Loucy (cell line): ENCODE measurements around the gene KDM4F.

Experiments used
- H2AFZ ChIP-seq: fragments of 200-600 bp; sonication (generic); 2 replicates; pipeline ENCODE4 v1.6.0; 2016; ENCODE audit warnings: antibody characterized with exemption, mild to moderate bottlenecking, low read length, moderate library complexity
- H3F3A ChIP-seq: fragments of 200-600 bp; 2 replicates; pipeline ENCODE4 v1.6.0; 2016; ENCODE audit warnings: antibody characterized with exemption, low read depth, mild to moderate bottlenecking
- H3K27me3 ChIP-seq: fragments of 200-600 bp; sonication (generic); 2 replicates; pipeline ENCODE4 v1.6.1; 2014; ENCODE audit warnings: low read length, mild to moderate bottlenecking; ENCODE audit not compliant: insufficient read depth, poor library complexity, severe bottlenecking
- H3K36me3 ChIP-seq: fragments of 200-600 bp; sonication (generic); 2 replicates; pipeline ENCODE4 v1.6.1; 2016; ENCODE audit warnings: low read length; ENCODE audit not compliant: insufficient read depth
- H3K4me1 ChIP-seq: fragments of 200-600 bp; sonication (generic); 2 replicates; pipeline ENCODE4 v1.5.1; 2014; ENCODE audit warnings: low read length, mild to moderate bottlenecking; ENCODE audit not compliant: insufficient read depth, poor library complexity, severe bottlenecking
- H3K4me2 ChIP-seq: fragments of 200-600 bp; sonication (generic); 2 replicates; pipeline ENCODE4 v1.6.0; 2014; ENCODE audit warnings: antibody characterized with exemption, low read length, low read depth, mild to moderate bottlenecking; ENCODE audit not compliant: poor library complexity, severe bottlenecking
- H3K4me3 ChIP-seq: fragments of 200-600 bp; sonication (generic); 2 replicates; pipeline ENCODE4 v1.5.1; 2014; ENCODE audit warnings: low read length, mild to moderate bottlenecking, mixed read lengths; ENCODE audit not compliant: poor library complexity, severe bottlenecking
- H3K79me2 ChIP-seq: fragments of 200-600 bp; sonication (generic); 2 replicates; pipeline ENCODE4 v1.6.1; 2014; ENCODE audit warnings: low read length; ENCODE audit not compliant: insufficient read depth
- H3K9ac ChIP-seq: fragments of 200-600 bp; sonication (generic); 2 replicates; pipeline ENCODE4 v1.6.0; 2014; ENCODE audit warnings: mild to moderate bottlenecking, low read depth, low read length, moderate library complexity; ENCODE audit not compliant: poor library complexity, severe bottlenecking
- H3K9me2 ChIP-seq: fragments of 200-600 bp; sonication (generic); replicated peaks from 2 replicates; pipeline ENCODE4 v1.6.1; 2016; ENCODE audit warnings: low read depth, low read length, mixed read lengths
- H3K9me3 ChIP-seq: fragments of 200-600 bp; sonication (generic); 2 replicates; pipeline ENCODE4 v1.6.1; 2014; ENCODE audit warnings: mild to moderate bottlenecking, antibody characterized with exemption, low read length, low read depth; ENCODE audit not compliant: insufficient read depth
- H4K20me1 ChIP-seq: fragments of 200-600 bp; sonication (generic); 2 replicates; pipeline ENCODE4 v1.6.0; 2014; ENCODE audit warnings: antibody characterized with exemption, low read length, mild to moderate bottlenecking; ENCODE audit not compliant: insufficient read depth, poor library complexity, severe bottlenecking
- CTCF ChIP-seq: fragments of 200-600 bp; sonication (generic); conservative IDR thresholded peaks from 2 replicates; pipeline ENCODE4 v1.5.1; 2014; ENCODE audit warnings: mild to moderate bottlenecking, antibody characterized with exemption, low read length
- EZH2phosphoT487 ChIP-seq: fragments of 200-600 bp; IDR thresholded peaks from 2 replicates; pipeline ENCODE4 v1.6.1; 2018; ENCODE audit warnings: antibody characterized with exemption, mild to moderate bottlenecking, moderate library complexity, borderline replicate concordance

KDM4F gene

GRCh38 chr11:95072948-95073347, 23.7 kb downstream of the KDM4F start:
- H2AFZ ChIP-seq: no peak overlapping the region
- no peak overlapping the region for H3K9ac ChIP-seq
- H3K9me2 ChIP-seq: no peaks in the 10 kb centered on the region
- peaks cover 15% of the 10 kb centered on the region for H4K20me1 ChIP-seq
- no peaks in the 10 kb centered on the region for H3K9me3 ChIP-seq
- no peak overlapping the region for H3K4me3 ChIP-seq
- no peak for TF ChIP-seq EZH2phosphoT487
- TF ChIP-seq CTCF: no peak
- H3K36me3 ChIP-seq: no peaks in the 10 kb centered on the region
- no peak overlapping the region for H3K4me2 ChIP-seq
- H3K4me1 ChIP-seq: peaks cover 47% of the 10 kb centered on the region
- peaks cover 34% of the 10 kb centered on the region for H3K79me2 ChIP-seq
- H3K27me3 ChIP-seq: no peaks in the 10 kb centered on the region
- H3F3A ChIP-seq: peaks cover 9% of the 10 kb centered on the region

- Histone ChIP-seq H3K9ac (no peak overlapping the region), H3K4me1 (peaks cover 58% of the 10 kb centered on the region), H3K27me3 (no peaks in the 10 kb centered on the region), H3K4me2 (no peak overlapping the region), H3K4me3 (no peak overlapping the region), H3K9me3 (no peaks in the 10 kb centered on the region), H3K9me2 (no peaks in the 10 kb centered on the region), H2AFZ (no peak overlapping the region), H4K20me1 (peaks cover 5% of the 10 kb centered on the region), H3F3A (peaks cover 9% of the 10 kb centered on the region), H3K79me2 (peaks cover 14% of the 10 kb centered on the region), H3K36me3 (no peaks in the 10 kb centered on the region)
- TF ChIP-seq EZH2phosphoT487 (no peak), CTCF (no peak)
These were observed 25.8 kb downstream of the KDM4F start for GRCh38 chr11:95074792-95075563.

GRCh38 chr11:95076416-95076815, 27.2 kb downstream of the KDM4F start:
- Histone ChIP-seq H3K4me2 (peak overlapping the region; percentile 73), H3K9me3 (no peaks in the 10 kb centered on the region)

More at GRCh38 chr11:95076416-95076815, 27.2 kb downstream of the KDM4F start:
- Histone ChIP-seq H3K9me2 (no peaks in the 10 kb centered on the region), H3K4me1 (peaks cover 60% of the 10 kb centered on the region), H3F3A (peaks cover 9% of the 10 kb centered on the region), H2AFZ (no peak overlapping the region), H4K20me1 (no peaks in the 10 kb centered on the region), H3K9ac (no peak overlapping the region), H3K79me2 (peaks cover 2% of the 10 kb centered on the region; the same call in 1 of the 2 replicates), H3K4me3 (peak overlapping the region; percentile 44), H3K36me3 (no peaks in the 10 kb centered on the region), H3K27me3 (no peaks in the 10 kb centered on the region)
- TF ChIP-seq CTCF (no peak), EZH2phosphoT487 (no peak)
